ENCODE measurements around the gene ADM2.

DNA sequence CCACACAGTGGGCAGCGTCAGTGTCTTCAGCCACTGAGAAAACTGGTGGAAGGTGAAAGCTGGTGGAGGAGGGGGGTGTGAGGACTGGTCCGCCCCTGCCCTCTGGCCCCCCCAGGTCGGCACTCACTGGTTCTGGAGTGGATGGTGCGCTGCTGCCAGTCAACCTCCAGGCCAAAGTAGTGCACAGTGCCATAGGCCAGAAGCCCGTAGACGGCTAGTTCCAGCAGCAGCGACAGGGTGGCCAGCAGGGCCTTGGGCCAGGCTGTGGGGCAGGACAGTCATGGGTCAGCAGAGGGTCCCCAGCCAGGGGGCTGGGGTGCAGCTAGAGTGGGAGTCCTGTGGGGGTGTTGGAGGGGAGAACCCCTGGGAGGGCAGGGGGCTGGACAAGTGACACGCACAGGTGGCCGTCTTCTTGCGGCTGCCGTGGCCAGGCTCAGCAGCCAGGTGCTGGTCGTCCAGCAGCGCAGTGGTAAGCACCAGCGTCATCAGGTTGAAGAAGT, 24.0 kb downstream of the ADM2 start:
- TF ChIP-seq, protein P1, sequence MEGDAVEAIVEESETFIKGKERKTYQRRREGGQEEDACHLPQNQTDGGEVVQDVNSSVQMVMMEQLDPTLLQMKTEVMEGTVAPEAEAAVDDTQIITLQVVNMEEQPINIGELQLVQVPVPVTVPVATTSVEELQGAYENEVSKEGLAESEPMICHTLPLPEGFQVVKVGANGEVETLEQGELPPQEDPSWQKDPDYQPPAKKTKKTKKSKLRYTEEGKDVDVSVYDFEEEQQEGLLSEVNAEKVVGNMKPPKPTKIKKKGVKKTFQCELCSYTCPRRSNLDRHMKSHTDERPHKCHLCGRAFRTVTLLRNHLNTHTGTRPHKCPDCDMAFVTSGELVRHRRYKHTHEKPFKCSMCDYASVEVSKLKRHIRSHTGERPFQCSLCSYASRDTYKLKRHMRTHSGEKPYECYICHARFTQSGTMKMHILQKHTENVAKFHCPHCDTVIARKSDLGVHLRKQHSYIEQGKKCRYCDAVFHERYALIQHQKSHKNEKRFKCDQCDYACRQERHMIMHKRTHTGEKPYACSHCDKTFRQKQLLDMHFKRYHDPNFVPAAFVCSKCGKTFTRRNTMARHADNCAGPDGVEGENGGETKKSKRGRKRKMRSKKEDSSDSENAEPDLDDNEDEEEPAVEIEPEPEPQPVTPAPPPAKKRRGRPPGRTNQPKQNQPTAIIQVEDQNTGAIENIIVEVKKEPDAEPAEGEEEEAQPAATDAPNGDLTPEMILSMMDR (IDR thresholded peaks at IDR 0.05; ENCODE audit: insufficient read depth, low read depth, low read length), result no peak
- no peak for TF ChIP-seq EZH2 (IDR thresholded peaks at IDR 0.05; ENCODE audit: insufficient read depth, low read length)
